Endothelial cell (in vitro differentiated cells): ENCODE data around the gene PHOSPHO2. TPM values are rescaled to one million over a fixed set of nuclear protein-coding genes. Genes with fewer than 3 reads are reported as not detected.

Source experiments
- DNase-seq: peaks from one replicate; pipeline ENCODE4 v3.0.0; 2021; ENCODE audit warnings: low spot score
- H3K27ac Mint-ChIP-seq: one replicate; pipeline ENCODE4 v1.8.0; 2021; ENCODE audit warnings: mixed read lengths, inconsistent platforms; ENCODE audit not compliant: unreplicated experiment
- H3K27me3 Mint-ChIP-seq: one replicate; pipeline ENCODE4 v1.8.0; 2021; ENCODE audit warnings: mild to moderate bottlenecking, moderate library complexity, mixed read lengths, inconsistent platforms; ENCODE audit not compliant: unreplicated experiment
- H3K36me3 Mint-ChIP-seq: one replicate; pipeline ENCODE4 v1.8.0; 2021; ENCODE audit warnings: mild to moderate bottlenecking, low read depth, mixed read lengths, inconsistent platforms; ENCODE audit not compliant: unreplicated experiment
- H3K4me1 Mint-ChIP-seq: one replicate; pipeline ENCODE4 v1.8.0; 2021; ENCODE audit warnings: mild to moderate bottlenecking, mixed read lengths, inconsistent platforms; ENCODE audit not compliant: unreplicated experiment
- H3K4me3 Mint-ChIP-seq: one replicate; pipeline ENCODE4 v1.8.0; 2021; ENCODE audit warnings: mild to moderate bottlenecking, mixed read lengths, inconsistent platforms; ENCODE audit not compliant: unreplicated experiment
- H3K9me3 Mint-ChIP-seq: one replicate; pipeline ENCODE4 v1.8.0; 2021; ENCODE audit warnings: mixed read lengths, inconsistent platforms; ENCODE audit not compliant: unreplicated experiment
- CTCF ChIP-seq: fragments of 200-600 bp; sonication (generic); IDR thresholded peaks from one replicate; pipeline ENCODE4 v1.5.0; 2021; ENCODE audit warnings: antibody characterized with exemption; ENCODE audit not compliant: unreplicated experiment
- total RNA-seq: library from RNA; stranded (reverse); fragmentation: NEBNext Ultra II Directional; extraction: Animal tissue kit (Norgen Biotek cat#: 25700); gene quantifications from one replicate; pipeline ENCODE4 v1.2.1, GENCODE V29; 2021; ENCODE audit not compliant: unreplicated experiment

The PHOSPHO2 gene
- total RNA-seq, 1 donor from 2014 or later, result 10.5 TPM

- H3K27me3 Mint-ChIP-seq, result peaks cover 1% of the 10 kb centered on the region
- DNase-seq, result no peak
- no peak for TF ChIP-seq CTCF
- no peaks in the 10 kb centered on the region for H3K36me3 Mint-ChIP-seq
- H3K4me1 Mint-ChIP-seq, result peaks cover 21% of the 10 kb centered on the region
- H3K9me3 Mint-ChIP-seq, result no peaks in the 10 kb centered on the region
- no peak overlapping the region for H3K27ac Mint-ChIP-seq
- H3K4me3 Mint-ChIP-seq, result no peak overlapping the region
Measured at GRCh38 chr2:169658877-169659276, 35.4 kb upstream of the PHOSPHO2 start.

GRCh38 chr2:169659320-169659719 lies 34.9 kb upstream of the PHOSPHO2 start:
- Mint-ChIP-seq H3K4me3 (no peak overlapping the region), H3K9me3 (no peaks in the 10 kb centered on the region), H3K36me3 (no peaks in the 10 kb centered on the region), H3K27me3 (peaks cover 1% of the 10 kb centered on the region), H3K27ac (no peak overlapping the region), H3K4me1 (peaks cover 21% of the 10 kb centered on the region)
- TF ChIP-seq CTCF, result no peak
- DNase-seq, result no peak

DNA sequence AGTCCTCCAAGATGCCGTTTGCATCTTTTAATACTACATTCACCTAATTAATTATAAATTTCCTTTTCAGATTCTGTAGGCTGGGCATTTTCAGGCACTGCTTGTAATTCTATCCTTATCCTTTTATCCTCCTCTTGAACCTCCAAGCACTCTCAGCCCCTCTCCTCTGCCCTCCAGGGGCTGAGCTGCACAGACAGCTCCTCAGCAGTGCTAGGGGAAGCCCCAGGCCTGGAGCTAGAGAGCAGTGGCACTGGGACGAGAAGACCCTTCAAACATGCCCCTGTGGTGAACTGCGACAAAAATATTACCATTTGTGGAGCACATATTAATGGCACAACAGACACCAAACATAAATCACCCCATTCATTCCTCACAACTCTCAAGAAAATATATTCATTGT lies 33.0 kb upstream of the PHOSPHO2 start:
- H3K36me3 Mint-ChIP-seq, result no peaks in the 10 kb centered on the region
- TF ChIP-seq CTCF, result no peak
- H3K27me3 Mint-ChIP-seq, result no peaks in the 10 kb centered on the region
- H3K27ac Mint-ChIP-seq, result no peak overlapping the region
- H3K4me3 Mint-ChIP-seq, result no peak overlapping the region
- no peak for DNase-seq
- H3K4me1 Mint-ChIP-seq, result peaks cover 33% of the 10 kb centered on the region
- H3K9me3 Mint-ChIP-seq, result no peaks in the 10 kb centered on the region

- Mint-ChIP-seq H3K27ac (no peak overlapping the region), H3K27me3 (no peaks in the 10 kb centered on the region), H3K4me3 (no peak overlapping the region), H3K9me3 (no peaks in the 10 kb centered on the region), H3K36me3 (no peaks in the 10 kb centered on the region), H3K4me1 (peaks cover 33% of the 10 kb centered on the region)
- no peak for DNase-seq
- no peak for TF ChIP-seq CTCF
Measured at GRCh38 chr2:169662744-169663143, 31.5 kb upstream of the PHOSPHO2 start.

DNA sequence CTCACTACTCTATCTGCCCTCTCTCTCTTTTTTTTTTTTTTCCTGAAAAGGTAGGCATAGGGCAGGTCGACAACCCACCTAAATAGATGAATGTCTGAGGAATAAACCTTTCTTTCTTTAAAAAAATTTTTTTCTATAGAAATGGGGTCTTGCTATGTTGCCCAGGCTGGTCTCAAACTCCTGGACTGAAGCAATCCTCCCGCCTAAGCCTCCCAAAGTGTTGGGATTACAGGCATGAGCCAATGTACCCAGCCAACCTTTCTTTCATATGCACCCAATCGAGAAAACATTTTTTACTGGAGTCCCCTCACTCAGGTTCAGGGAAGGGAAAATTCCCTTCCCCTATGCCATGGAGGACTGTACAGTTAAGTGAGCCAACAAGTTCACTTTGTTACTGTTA lies 31.0 kb upstream of the PHOSPHO2 start:
- H3K27ac Mint-ChIP-seq, result no peak overlapping the region

More for the DNA sequence above, 31.0 kb upstream of the PHOSPHO2 start:
- Mint-ChIP-seq H3K4me3 (no peak overlapping the region), H3K36me3 (no peaks in the 10 kb centered on the region), H3K27me3 (no peaks in the 10 kb centered on the region), H3K9me3 (no peaks in the 10 kb centered on the region), H3K4me1 (peaks cover 33% of the 10 kb centered on the region)
- TF ChIP-seq CTCF, result no peak
- DNase-seq, result no peak
